Natural killer cell (primary cell): ENCODE results near the gene UBR2. TPM values are rescaled to one million over a fixed set of nuclear protein-coding genes. Genes with fewer than 3 reads are reported as not detected.

Experiments
- ATAC-seq, 3 donors: fragments of 150-1000 bp in 2 of 3; fragments of 200-7000 bp in 1 of 3; cut with Tn5 transposase; 1 replicate in 1 of 3; 2 replicates in 2 of 3; pipeline ENCODE4 v1.10.0; 2021; ENCODE audit warnings: mild to moderate bottlenecking in 2 of 3, moderate library complexity in 2 of 3
- DNase-seq, 2 donors: peaks; one replicate each; pipeline versions ENCODE4 v3.0.0 to v3.0.0-alpha.2; 2013 to 2021; ENCODE audit warnings: mixed read lengths in 1 of 2
- H3K27ac ChIP-seq: one replicate; pipeline ENCODE4 v1.5.1; 2013; ENCODE audit warnings: mild to moderate bottlenecking, low read length
- H3K27me3 ChIP-seq: one replicate; pipeline ENCODE4 v1.6.1; 2013; ENCODE audit warnings: low read length; ENCODE audit not compliant: control insufficient read depth, insufficient read depth
- H3K36me3 ChIP-seq: one replicate; pipeline ENCODE4 v1.6.1; 2013; ENCODE audit warnings: low read length; ENCODE audit not compliant: control insufficient read depth, insufficient read depth
- H3K4me1 ChIP-seq: one replicate; pipeline ENCODE4 v1.6.1; 2013; ENCODE audit warnings: low read length; ENCODE audit not compliant: control insufficient read depth, insufficient read depth
- H3K4me3 ChIP-seq: one replicate; pipeline ENCODE4 v1.5.1; 2013; ENCODE audit warnings: low read length
- H3K9me3 ChIP-seq: one replicate; pipeline ENCODE4 v1.6.1; 2013; ENCODE audit warnings: low read length; ENCODE audit not compliant: control insufficient read depth, insufficient read depth
- H3K27ac Mint-ChIP-seq, 2 donors: one replicate each; pipeline ENCODE4 v1.8.0; 2022; ENCODE audit warnings: mild to moderate bottlenecking in 2 of 2, mixed read lengths in 2 of 2, moderate library complexity in 1 of 2
- H3K27me3 Mint-ChIP-seq, 2 donors: one replicate each; pipeline ENCODE4 v1.8.0; 2022; ENCODE audit warnings: low read depth in 2 of 2, mixed read lengths in 2 of 2
- H3K36me3 Mint-ChIP-seq: one replicate; pipeline ENCODE4 v1.8.0; 2022; ENCODE audit warnings: mixed read lengths
- H3K4me1 Mint-ChIP-seq, 2 donors: one replicate each; pipeline ENCODE4 v1.8.0; 2022; ENCODE audit warnings: mixed read lengths in 2 of 2
- H3K4me3 Mint-ChIP-seq: one replicate; pipeline ENCODE4 v1.8.0; 2022; ENCODE audit warnings: mild to moderate bottlenecking, moderate library complexity, mixed read lengths
- H3K9me3 Mint-ChIP-seq, 2 donors: one replicate each; pipeline ENCODE4 v1.8.0; 2022; ENCODE audit warnings: mixed read lengths in 2 of 2
- WGBS: methylation state at CpG from one replicate; pipeline ENCODE4 v1.1.7; 2013; ENCODE audit warnings: missing lambda C conversion rate; ENCODE audit not compliant: insufficient coverage; 5-methylcytosine and 5-hydroxymethylcytosine counted together
- intact Hi-C: fragments of 100-400 bp; cut with micrococcal nuclease; formaldehyde crosslinking; loops from one replicate; pipeline ENCODE4 v1.14.2; 2022
- total RNA-seq, 4 donors: library from RNA; stranded (reverse); fragments of 120-200 nt in 1 of 4; gene quantifications; one replicate each; pipeline versions ENCODE4 v1.2.3 to v1.2.4, GENCODE V29; 2013 to 2022
- TF ChIP-seq, protein P1 (sequence below): fragments of 200-600 bp; IDR thresholded peaks from one replicate; pipeline ENCODE4 v1.8.0; 2022; ENCODE audit warnings: antibody characterized with exemption

The UBR2 gene
- total RNA-seq, 3 donors from 2014 or later (not counting 1 experiment from before 2014, with no cell fraction given), result 44.9 to 57.3 (median 53.2) TPM

DNA sequence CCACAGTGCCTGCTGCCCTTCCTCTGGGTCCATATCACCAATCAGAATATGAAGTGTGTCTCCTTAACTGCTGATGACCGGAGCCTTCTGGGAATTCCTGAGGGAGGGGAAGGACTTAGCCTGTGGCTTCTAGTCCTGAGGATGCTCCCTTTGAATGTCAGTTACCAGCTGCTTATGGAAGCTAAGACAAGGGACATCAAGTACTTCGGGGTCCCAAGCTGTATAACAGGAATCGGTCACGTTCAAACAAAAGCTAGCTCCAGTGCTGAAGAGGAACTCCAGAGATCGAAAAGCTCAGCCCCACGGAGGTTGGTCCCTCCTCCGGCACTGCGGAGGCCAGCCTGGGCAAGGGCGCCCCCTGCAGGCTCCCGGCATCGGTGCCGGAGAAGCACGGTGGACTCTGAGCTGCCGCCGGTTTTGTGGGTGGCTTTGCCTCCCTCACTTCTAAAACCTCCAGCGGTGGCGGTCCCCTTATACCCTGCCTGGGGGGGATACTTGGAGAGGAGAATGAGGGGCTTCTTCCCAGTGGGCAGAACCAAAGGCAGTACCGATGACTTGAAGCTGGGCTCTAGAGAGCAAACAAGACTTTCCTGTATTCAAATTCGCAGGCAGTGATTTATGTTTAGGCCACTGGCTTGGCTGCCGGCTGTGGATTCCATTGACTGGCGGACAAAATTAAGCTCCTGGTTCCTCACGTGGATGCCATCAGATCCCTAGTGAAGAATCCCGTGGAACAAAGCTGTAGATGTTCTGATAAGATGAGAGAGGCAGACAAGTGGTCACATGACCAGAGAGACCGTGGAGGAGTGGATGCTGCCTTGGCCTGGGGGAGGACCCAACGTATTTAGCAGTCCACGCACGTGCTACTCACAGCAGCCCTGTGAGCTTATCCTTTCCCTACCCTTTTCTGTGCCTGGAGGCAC, 16.2 kb upstream of the UBR2 start:
- H3K9me3 Mint-ChIP-seq, result no peaks in the 10 kb centered on the region
- Histone ChIP-seq H3K27me3 (peaks cover 3% of the 10 kb centered on the region), H3K4me1 (peaks cover 12% of the 10 kb centered on the region), H3K4me3 (peak overlapping the region; percentile 36), H3K9me3 (no peaks in the 10 kb centered on the region), H3K36me3 (no peaks in the 10 kb centered on the region), H3K27ac (no peak overlapping the region)
- TF ChIP-seq, protein P1, sequence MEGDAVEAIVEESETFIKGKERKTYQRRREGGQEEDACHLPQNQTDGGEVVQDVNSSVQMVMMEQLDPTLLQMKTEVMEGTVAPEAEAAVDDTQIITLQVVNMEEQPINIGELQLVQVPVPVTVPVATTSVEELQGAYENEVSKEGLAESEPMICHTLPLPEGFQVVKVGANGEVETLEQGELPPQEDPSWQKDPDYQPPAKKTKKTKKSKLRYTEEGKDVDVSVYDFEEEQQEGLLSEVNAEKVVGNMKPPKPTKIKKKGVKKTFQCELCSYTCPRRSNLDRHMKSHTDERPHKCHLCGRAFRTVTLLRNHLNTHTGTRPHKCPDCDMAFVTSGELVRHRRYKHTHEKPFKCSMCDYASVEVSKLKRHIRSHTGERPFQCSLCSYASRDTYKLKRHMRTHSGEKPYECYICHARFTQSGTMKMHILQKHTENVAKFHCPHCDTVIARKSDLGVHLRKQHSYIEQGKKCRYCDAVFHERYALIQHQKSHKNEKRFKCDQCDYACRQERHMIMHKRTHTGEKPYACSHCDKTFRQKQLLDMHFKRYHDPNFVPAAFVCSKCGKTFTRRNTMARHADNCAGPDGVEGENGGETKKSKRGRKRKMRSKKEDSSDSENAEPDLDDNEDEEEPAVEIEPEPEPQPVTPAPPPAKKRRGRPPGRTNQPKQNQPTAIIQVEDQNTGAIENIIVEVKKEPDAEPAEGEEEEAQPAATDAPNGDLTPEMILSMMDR, result peak; percentile 97
- H3K27ac Mint-ChIP-seq, result peak overlapping the region in 1 of 2 donors; percentile 81
- H3K4me3 Mint-ChIP-seq, result peak overlapping the region; percentile 66
- 6% methylated on average over 27 of the region's 27 CpGs for WGBS
- no peaks in the 10 kb centered on the region for H3K36me3 Mint-ChIP-seq
- H3K27me3 Mint-ChIP-seq, result peaks cover 13 to 16% of the 10 kb centered on the region in 2 donors
- ATAC-seq, result peak; percentile 100
- H3K4me1 Mint-ChIP-seq, result peaks cover 8 to 12% of the 10 kb centered on the region in 2 donors
- peak; percentile 87 to 91 for DNase-seq
- intact Hi-C loops, result loop anchor here (1.0 to 10.0 kb wide), 5 partner anchors 240 to 763 kb away; partner anchors contain the start of genes MRPS10, PRICKLE4 and TOMM6

DNA sequence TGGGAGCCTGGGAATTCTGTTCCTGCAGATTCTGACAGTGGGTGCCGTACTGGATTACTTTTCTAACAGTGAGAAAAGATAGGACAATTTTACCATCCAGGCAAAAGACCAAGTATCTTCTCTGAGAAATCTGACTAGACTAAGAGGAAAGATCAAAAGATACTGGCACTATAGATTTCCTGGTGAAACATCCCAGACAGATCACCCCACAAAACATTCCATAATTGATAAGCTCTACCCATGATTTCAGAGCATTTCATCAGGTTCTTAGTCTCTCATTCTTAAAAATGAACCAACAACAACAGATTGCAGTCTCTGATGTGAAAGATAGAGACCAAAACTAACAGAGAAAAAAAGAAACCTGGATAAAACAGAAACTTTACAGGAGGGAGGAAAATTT, 13.6 kb upstream of the UBR2 start:
- ATAC-seq, result no peak
- Mint-ChIP-seq H3K36me3 (no peaks in the 10 kb centered on the region), H3K27me3 (peaks cover 18 to 21% of the 10 kb centered on the region in 2 donors), H3K4me3 (no peak overlapping the region), H3K4me1 (peaks cover 8 to 12% of the 10 kb centered on the region in 2 donors), H3K9me3 (no peaks in the 10 kb centered on the region), H3K27ac (no peak overlapping the region)
- no peak overlapping the region for H3K27ac ChIP-seq
- no peaks in the 10 kb centered on the region for H3K36me3 ChIP-seq
- DNase-seq, result no peak
- H3K9me3 ChIP-seq, result no peaks in the 10 kb centered on the region
- H3K4me3 ChIP-seq, result no peak overlapping the region
- peaks cover 12% of the 10 kb centered on the region for H3K4me1 ChIP-seq
- 100% methylated on average over 1 of the region's 1 CpG for WGBS
- TF ChIP-seq, protein P1, result no peak
- H3K27me3 ChIP-seq, result peaks cover 3% of the 10 kb centered on the region
- intact Hi-C loops, result no loop called here

DNA sequence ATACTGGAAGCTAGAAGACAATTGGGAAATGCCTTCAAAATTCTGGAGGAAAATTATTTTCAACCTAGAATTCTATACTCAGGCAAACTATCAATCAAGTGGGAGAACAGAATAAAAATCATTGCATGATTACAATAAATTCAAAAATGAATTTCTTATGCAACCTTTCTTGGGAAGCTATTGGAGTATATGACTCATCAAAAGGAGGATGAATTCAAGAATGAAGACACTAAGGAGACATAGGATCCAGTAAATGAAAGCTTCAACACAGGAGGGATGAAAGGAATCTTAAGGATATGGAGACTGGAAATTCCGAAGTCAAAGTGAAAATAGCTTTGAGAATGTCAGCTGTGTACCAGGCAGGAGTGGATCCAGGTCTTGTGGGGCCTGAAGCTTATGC, 12.6 kb upstream of the UBR2 start:
- TF ChIP-seq, protein P1, result no peak
- intact Hi-C loops, result no loop called here

More for the DNA sequence above, 12.6 kb upstream of the UBR2 start:
- Mint-ChIP-seq H3K27me3 (peaks cover 18 to 21% of the 10 kb centered on the region in 2 donors), H3K9me3 (no peaks in the 10 kb centered on the region), H3K27ac (no peak overlapping the region), H3K36me3 (no peaks in the 10 kb centered on the region), H3K4me1 (peaks cover 8 to 12% of the 10 kb centered on the region in 2 donors), H3K4me3 (no peak overlapping the region)
- H3K4me3 ChIP-seq, result no peak overlapping the region
- ATAC-seq (no peak), DNase-seq (no peak)
- no peaks in the 10 kb centered on the region for H3K36me3 ChIP-seq
- no peak overlapping the region for H3K27ac ChIP-seq
- peaks cover 3% of the 10 kb centered on the region for H3K27me3 ChIP-seq
- 68% methylated on average over 1 of the region's 1 CpG for WGBS
- H3K9me3 ChIP-seq, result no peaks in the 10 kb centered on the region
- H3K4me1 ChIP-seq, result peaks cover 12% of the 10 kb centered on the region
